Suprapubic skin (tissue), 3 donors: ENCODE data around the gene LRRC9.

ENCODE experiments used
- CTCF ChIP-seq, 2 donors: fragments of 200-600 bp in 1 of 2; fragments of 450-650 bp in 1 of 2; sonication (generic) in 1 of 2; IDR thresholded peaks; one replicate each; pipeline ENCODE4 v1.5.1; 2016 to 2019; ENCODE audit warnings: antibody characterized with exemption in 2 of 2, mild to moderate bottlenecking in 1 of 2, moderate library complexity in 1 of 2
- POLR2AphosphoS5 ChIP-seq, 3 donors: sonication (generic); formaldehyde crosslinking; IDR thresholded peaks; one replicate each; pipeline ENCODE4 v1.6.1; 2017; ENCODE audit warnings: antibody characterized with exemption in 3 of 3

- TF ChIP-seq CTCF (IDR thresholded peaks at IDR 0.05) (no peak), POLR2AphosphoS5 (IDR thresholded peaks at IDR 0.05) (no peak)
These were observed 19.9 kb downstream of the LRRC9 start for GRCh38 chr14:59939828-59940227.
